ENCODE data around the gene C6.
"Not testable (repeated sequence)": the region's sequence is repeated elsewhere in the genome, so short reads cannot be mapped to it uniquely, and the experiment has no call there.

Gene C6

DNA sequence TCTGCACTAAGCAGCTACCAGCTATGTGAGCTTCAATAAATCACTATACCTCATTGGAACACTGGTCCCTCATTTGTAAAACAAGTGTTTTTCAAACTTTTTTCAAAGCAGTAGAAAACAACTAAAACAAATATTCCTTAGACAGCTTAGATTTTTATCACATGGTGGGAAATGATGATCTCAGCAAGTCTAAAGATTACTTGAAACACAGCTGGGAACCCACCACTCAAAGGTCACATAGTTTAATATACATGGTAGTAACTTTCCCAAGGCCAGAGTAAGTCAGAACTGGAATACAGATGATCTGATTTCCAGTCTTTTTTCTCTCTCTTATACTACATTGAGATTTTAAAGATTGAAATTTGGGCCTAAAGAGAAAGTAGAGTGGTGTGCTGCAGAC, 850 bp upstream of the C6 start:
- no peaks in the 10 kb centered on the region for H3K27me3 Mint-ChIP-seq
- H3K27ac Mint-ChIP-seq: no peak overlapping the region
- no peaks in the 10 kb centered on the region for H3K4me1 Mint-ChIP-seq
- no peak overlapping the region for H3K4me3 Mint-ChIP-seq
- H3K9me3 Mint-ChIP-seq: no peaks in the 10 kb centered on the region
- DNase-seq (no peak), ATAC-seq (no peak)

- H3K4me1 Mint-ChIP-seq: no peaks in the 10 kb centered on the region
- H3K27me3 Mint-ChIP-seq: no peaks in the 10 kb centered on the region
- ATAC-seq: no peak
- H3K27ac Mint-ChIP-seq: no peak overlapping the region
- peaks cover 0 to 4% of the 10 kb centered on the region in 2 donors for H3K9me3 Mint-ChIP-seq
- DNase-seq: no peak
- H3K4me3 Mint-ChIP-seq: no peak overlapping the region
These were observed 397 bp downstream of the C6 start for GRCh38 chr5:41212935-41213334.

- H3K27ac Mint-ChIP-seq: peak overlapping the region in 1 of 2 donors; percentile 31
- ATAC-seq (no peak), DNase-seq (no peak)
- no peaks in the 10 kb centered on the region for H3K4me1 Mint-ChIP-seq
- peaks cover 8 to 12% of the 10 kb centered on the region in 2 donors for H3K9me3 Mint-ChIP-seq
- H3K27me3 Mint-ChIP-seq: no peaks in the 10 kb centered on the region
- no peak overlapping the region for H3K4me3 Mint-ChIP-seq
These were observed 1.9 kb downstream of the C6 start for GRCh38 chr5:41211417-41211816.

- not testable (repeated sequence) for DNase-seq, H3K4me1 Mint-ChIP-seq, ATAC-seq, H3K27me3 Mint-ChIP-seq, H3K4me3 Mint-ChIP-seq, H3K27ac Mint-ChIP-seq
- H3K9me3 Mint-ChIP-seq: peaks cover 12 to 16% of the 10 kb centered on the region in 2 donors
These were observed 7.9 kb downstream of the C6 start for GRCh38 chr5:41205475-41205874.

GRCh38 chr5:41203033-41203432, 10.3 kb downstream of the C6 start:
- Mint-ChIP-seq H3K4me3 (no peak overlapping the region), H3K27me3 (no peaks in the 10 kb centered on the region), H3K27ac (no peak overlapping the region), H3K4me1 (no peaks in the 10 kb centered on the region), H3K9me3 (peaks cover 9 to 16% of the 10 kb centered on the region in 2 donors)
- ATAC-seq (no peak), DNase-seq (no peak)

GRCh38 chr5:41201082-41201772, 12.1 kb downstream of the C6 start:
- H3K9me3 Mint-ChIP-seq: peaks cover 3 to 7% of the 10 kb centered on the region in 2 donors
- no peaks in the 10 kb centered on the region for H3K4me1 Mint-ChIP-seq
- DNase-seq (no peak), ATAC-seq (no peak)
- H3K4me3 Mint-ChIP-seq: no peak overlapping the region
- no peaks in the 10 kb centered on the region for H3K27me3 Mint-ChIP-seq
- H3K27ac Mint-ChIP-seq: no peak overlapping the region

GRCh38 chr5:41200506-41200905, 12.8 kb downstream of the C6 start:
- no peak for ATAC-seq
- no peak overlapping the region for H3K27ac Mint-ChIP-seq

GRCh38 chr5:41199660-41200059, 13.7 kb downstream of the C6 start:
- DNase-seq: no peak
- Mint-ChIP-seq H3K4me3 (no peak overlapping the region), H3K9me3 (peaks cover 3 to 7% of the 10 kb centered on the region in 2 donors), H3K27me3 (no peaks in the 10 kb centered on the region), H3K4me1 (no peaks in the 10 kb centered on the region), H3K27ac (no peak overlapping the region)
- no peak for ATAC-seq

More at GRCh38 chr5:41200506-41200905, 12.8 kb downstream of the C6 start:
- Mint-ChIP-seq H3K4me3 (no peak overlapping the region), H3K9me3 (peaks cover 3 to 7% of the 10 kb centered on the region in 2 donors), H3K4me1 (no peaks in the 10 kb centered on the region), H3K27me3 (no peaks in the 10 kb centered on the region)
- DNase-seq: no peak

DNA sequence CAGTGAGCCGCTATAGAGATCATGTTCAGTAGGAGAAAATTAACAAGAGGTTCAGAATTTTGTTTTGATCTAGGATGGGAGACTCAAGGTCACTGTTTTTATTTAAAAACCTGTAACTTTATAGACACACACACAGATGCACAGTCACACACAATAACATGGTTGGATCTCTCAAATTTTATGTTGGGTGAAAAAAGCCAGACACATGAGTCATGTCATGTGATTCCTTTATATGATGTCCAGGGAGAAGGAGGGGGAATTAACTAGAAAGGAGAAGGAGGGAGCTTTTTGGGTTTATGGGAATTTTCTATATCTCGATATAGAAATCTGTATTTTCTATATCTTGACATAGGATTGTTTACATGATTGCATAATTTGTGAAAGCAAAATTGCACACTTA, 17.1 kb downstream of the C6 start:
- Mint-ChIP-seq H3K4me3 (no peak overlapping the region), H3K27me3 (no peaks in the 10 kb centered on the region), H3K4me1 (no peaks in the 10 kb centered on the region), H3K9me3 (peaks cover 0 to 3% of the 10 kb centered on the region in 2 donors), H3K27ac (no peak overlapping the region)
- DNase-seq (no peak), ATAC-seq (no peak)

- no peaks in the 10 kb centered on the region for H3K4me1 Mint-ChIP-seq
- DNase-seq (no peak), ATAC-seq (no peak)
- peak overlapping the region in 1 of 2 donors; percentile 28 for H3K27ac Mint-ChIP-seq
- H3K27me3 Mint-ChIP-seq: no peaks in the 10 kb centered on the region
- H3K9me3 Mint-ChIP-seq: peaks cover 0 to 3% of the 10 kb centered on the region in 2 donors
- H3K4me3 Mint-ChIP-seq: no peak overlapping the region
These were observed 18.1 kb downstream of the C6 start for GRCh38 chr5:41195228-41195627.

GRCh38 chr5:41194339-41194738, 19.0 kb downstream of the C6 start:
- Mint-ChIP-seq H3K27me3 (no peaks in the 10 kb centered on the region), H3K4me1 (no peaks in the 10 kb centered on the region), H3K27ac (no peak overlapping the region), H3K4me3 (no peak overlapping the region), H3K9me3 (peaks cover 6 to 9% of the 10 kb centered on the region in 2 donors)
- no peak for DNase-seq
- ATAC-seq: no peak

- no peak overlapping the region for H3K4me3 Mint-ChIP-seq
These were observed 19.7 kb downstream of the C6 start for GRCh38 chr5:41193456-41194205.

DNA sequence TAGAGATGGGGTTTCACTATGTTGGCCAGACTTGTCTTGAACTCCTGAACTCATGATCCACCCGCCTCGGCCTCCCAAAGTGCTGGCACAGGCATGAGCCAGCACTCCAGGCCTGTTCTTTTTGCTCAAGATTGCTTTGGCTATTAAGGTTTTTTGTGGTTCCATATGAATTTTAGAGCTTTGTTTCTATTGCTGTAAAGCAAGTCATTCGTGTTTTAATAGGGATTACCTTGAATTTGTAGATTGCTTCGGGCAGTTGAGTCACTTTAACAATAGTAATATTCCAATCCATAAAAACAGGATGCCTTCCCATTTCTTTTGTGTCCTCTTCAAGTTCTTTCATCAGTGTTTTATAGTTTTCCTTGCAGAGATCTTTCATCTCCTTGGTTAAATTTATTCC, 22.1 kb downstream of the C6 start:
- H3K4me3 Mint-ChIP-seq: no peak overlapping the region
- no peaks in the 10 kb centered on the region for H3K4me1 Mint-ChIP-seq
- no peaks in the 10 kb centered on the region for H3K27me3 Mint-ChIP-seq
- DNase-seq: no peak
- H3K27ac Mint-ChIP-seq: no peak overlapping the region
- H3K9me3 Mint-ChIP-seq: peaks cover 6% of the 10 kb centered on the region in 2 donors
- no peak for ATAC-seq

More at GRCh38 chr5:41193456-41194205, 19.7 kb downstream of the C6 start:
- H3K4me1 Mint-ChIP-seq: no peaks in the 10 kb centered on the region
- no peaks in the 10 kb centered on the region for H3K27me3 Mint-ChIP-seq
- H3K9me3 Mint-ChIP-seq: peaks cover 6 to 9% of the 10 kb centered on the region in 2 donors
- ATAC-seq: no peak
- DNase-seq: no peak
- H3K27ac Mint-ChIP-seq: no peak overlapping the region

- H3K9me3 Mint-ChIP-seq: peaks cover 6% of the 10 kb centered on the region in 2 donors
- no peaks in the 10 kb centered on the region for H3K4me1 Mint-ChIP-seq
- no peak for ATAC-seq
- no peak overlapping the region for H3K27ac Mint-ChIP-seq
- DNase-seq: no peak
- H3K4me3 Mint-ChIP-seq: no peak overlapping the region
- no peaks in the 10 kb centered on the region for H3K27me3 Mint-ChIP-seq
These were observed 27.2 kb downstream of the C6 start for GRCh38 chr5:41186143-41186542.

DNA sequence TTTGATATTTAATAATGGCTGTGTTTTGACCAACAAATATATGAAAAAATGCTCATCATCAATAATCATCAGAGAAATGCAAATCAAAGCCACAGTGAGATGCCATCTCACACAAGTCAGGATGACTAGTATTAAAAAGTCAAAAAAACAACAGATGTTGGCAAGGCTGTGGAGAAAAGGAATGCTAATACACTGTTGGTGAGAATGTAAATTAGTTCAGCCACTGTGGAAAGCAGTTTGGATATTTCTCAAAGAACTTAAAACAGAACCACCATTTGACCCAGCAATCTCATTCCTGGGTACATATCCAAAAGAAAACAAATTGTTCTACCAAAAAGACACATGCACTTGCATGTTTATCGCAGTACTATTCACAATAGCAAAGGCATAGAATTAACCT, 30.0 kb downstream of the C6 start:
- H3K4me3 Mint-ChIP-seq, H3K4me1 Mint-ChIP-seq, H3K9me3 Mint-ChIP-seq, H3K27ac Mint-ChIP-seq, ATAC-seq, H3K27me3 Mint-ChIP-seq, DNase-seq: not testable (repeated sequence)

DNA sequence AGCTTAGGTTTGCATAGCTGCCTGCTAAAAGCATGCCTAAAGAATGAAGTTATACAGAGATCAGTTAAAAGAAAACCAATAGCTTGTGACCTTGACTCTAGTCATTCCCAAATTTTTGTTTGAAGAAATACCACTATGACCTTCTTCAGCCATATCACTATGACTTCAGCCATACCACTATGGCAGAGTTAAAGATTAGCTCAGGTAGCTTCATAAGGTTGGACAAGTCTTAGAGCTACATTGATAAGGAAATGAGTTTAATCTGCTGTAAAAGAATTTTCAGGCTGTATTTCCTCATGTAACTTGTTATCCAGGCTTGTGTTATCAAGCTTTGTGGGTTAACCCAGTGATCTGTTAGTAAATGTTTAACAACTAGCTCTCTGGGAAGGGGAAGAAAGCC, 30.7 kb downstream of the C6 start:
- ATAC-seq (no peak), DNase-seq (no peak)
- Mint-ChIP-seq H3K4me1 (no peaks in the 10 kb centered on the region), H3K27me3 (no peaks in the 10 kb centered on the region), H3K4me3 (no peak overlapping the region), H3K27ac (no peak overlapping the region), H3K9me3 (no peaks in the 10 kb centered on the region)
